NCI-H510A treated with DMSO at 0.1 percent for 48 hours (cell line): ENCODE measurements around the gene TC2N.
"Not testable (repeated sequence)": the region's sequence is repeated elsewhere in the genome, so short reads cannot be mapped to it uniquely, and the experiment has no call there.

Experiments
- DNase-seq: peaks from one replicate; lab custom pipeline; 2025; lab: John Stamatoyannopoulos, UW

TC2N gene

GRCh38 chr14:91870001-91870400 lies 2.7 kb upstream of the TC2N start:
- DNase-seq = peak; percentile 16

GRCh38 chr14:91869556-91869955 lies 2.2 kb upstream of the TC2N start:
- peak; percentile 33 for DNase-seq

- no peak for DNase-seq
These were observed 633 bp downstream of the TC2N start for GRCh38 chr14:91866511-91867295.

GRCh38 chr14:91866061-91866460 lies 1.3 kb downstream of the TC2N start:
- no peak for DNase-seq

- no peak for DNase-seq
These were observed 4.9 kb downstream of the TC2N start for GRCh38 chr14:91862417-91862816.

- DNase-seq = no peak
These were observed 6.2 kb downstream of the TC2N start for GRCh38 chr14:91861091-91861490.

- no peak for DNase-seq
These were observed 7.1 kb downstream of the TC2N start for GRCh38 chr14:91860238-91860637.

- DNase-seq = no peak
These were observed 8.6 kb downstream of the TC2N start for GRCh38 chr14:91858536-91859275.

GRCh38 chr14:91857614-91858013 lies 9.7 kb downstream of the TC2N start:
- DNase-seq = no peak

- DNase-seq = no peak
These were observed 12.9 kb downstream of the TC2N start for GRCh38 chr14:91854327-91854934.

GRCh38 chr14:91851563-91851962 lies 15.8 kb downstream of the TC2N start:
- no peak for DNase-seq

- DNase-seq = no peak
These were observed 18.8 kb downstream of the TC2N start for GRCh38 chr14:91848504-91849001.

- DNase-seq = no peak
These were observed 19.6 kb downstream of the TC2N start for GRCh38 chr14:91847693-91848092.

- no peak for DNase-seq
These were observed 21.7 kb downstream of the TC2N start for GRCh38 chr14:91845652-91846051.

GRCh38 chr14:91845056-91845455 lies 22.3 kb downstream of the TC2N start:
- not testable (repeated sequence) for DNase-seq

GRCh38 chr14:91844029-91844428 lies 23.3 kb downstream of the TC2N start:
- no peak for DNase-seq

GRCh38 chr14:91843437-91843836 lies 23.9 kb downstream of the TC2N start:
- DNase-seq = no peak

GRCh38 chr14:91841065-91841464 lies 26.3 kb downstream of the TC2N start:
- no peak for DNase-seq

GRCh38 chr14:91839749-91840148 lies 27.6 kb downstream of the TC2N start:
- no peak for DNase-seq

GRCh38 chr14:91837076-91837475 lies 30.3 kb downstream of the TC2N start:
- peak; percentile 19 for DNase-seq

GRCh38 chr14:91835920-91836843 lies 31.2 kb downstream of the TC2N start:
- peak; percentile 87 for DNase-seq
